ENCODE measurements around the gene TRAF5.

DNA sequence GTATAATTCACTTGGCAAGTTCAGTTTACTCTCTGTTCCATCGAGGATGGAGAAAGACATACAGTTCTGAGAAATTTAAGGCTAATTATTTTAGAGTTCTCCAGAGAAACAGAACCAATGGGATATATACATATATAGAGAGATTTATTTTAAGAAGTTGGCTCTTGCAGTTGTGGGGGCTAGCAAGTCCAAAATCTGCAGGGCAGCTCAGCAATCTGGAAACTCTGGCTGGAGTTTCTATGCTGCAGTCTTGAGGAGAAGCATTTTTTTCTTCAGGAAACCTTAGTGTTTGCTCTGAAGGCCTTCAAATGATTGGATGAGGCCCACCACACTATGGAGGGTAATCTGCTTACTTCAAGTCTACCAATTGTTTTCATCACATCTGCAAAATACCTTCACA is 34.6 kb downstream of the TRAF5 start:
- TF ChIP-seq CREB1 (CRISPR knock-in tag; IDR thresholded peaks at IDR 0.05) (no peak), SP1 (CRISPR knock-in tag; conservative IDR thresholded peaks at IDR 0.05) (no peak), CREM (CRISPR knock-in tag; IDR thresholded peaks at IDR 0.05) (no peak)
- TF ChIP-seq, protein P1, sequence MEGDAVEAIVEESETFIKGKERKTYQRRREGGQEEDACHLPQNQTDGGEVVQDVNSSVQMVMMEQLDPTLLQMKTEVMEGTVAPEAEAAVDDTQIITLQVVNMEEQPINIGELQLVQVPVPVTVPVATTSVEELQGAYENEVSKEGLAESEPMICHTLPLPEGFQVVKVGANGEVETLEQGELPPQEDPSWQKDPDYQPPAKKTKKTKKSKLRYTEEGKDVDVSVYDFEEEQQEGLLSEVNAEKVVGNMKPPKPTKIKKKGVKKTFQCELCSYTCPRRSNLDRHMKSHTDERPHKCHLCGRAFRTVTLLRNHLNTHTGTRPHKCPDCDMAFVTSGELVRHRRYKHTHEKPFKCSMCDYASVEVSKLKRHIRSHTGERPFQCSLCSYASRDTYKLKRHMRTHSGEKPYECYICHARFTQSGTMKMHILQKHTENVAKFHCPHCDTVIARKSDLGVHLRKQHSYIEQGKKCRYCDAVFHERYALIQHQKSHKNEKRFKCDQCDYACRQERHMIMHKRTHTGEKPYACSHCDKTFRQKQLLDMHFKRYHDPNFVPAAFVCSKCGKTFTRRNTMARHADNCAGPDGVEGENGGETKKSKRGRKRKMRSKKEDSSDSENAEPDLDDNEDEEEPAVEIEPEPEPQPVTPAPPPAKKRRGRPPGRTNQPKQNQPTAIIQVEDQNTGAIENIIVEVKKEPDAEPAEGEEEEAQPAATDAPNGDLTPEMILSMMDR (IDR thresholded peaks at IDR 0.05) = no peak
